ENCODE data around the gene E2F1.
A peak's percentile ranks its signal among the peaks of the same experiment; 100 is the strongest.

E2F1 gene

GRCh38 chr20:33688938-33689424 is 2.8 kb upstream of the E2F1 start:
- H3K4me2 ChIP-seq (ENCODE audit: low read depth, low read length), result no peak overlapping the region

GRCh38 chr20:33687993-33688937 is 2.1 kb upstream of the E2F1 start:
- Histone ChIP-seq H3K4me1 (ENCODE audit: low read length) (peaks cover 14% of the 10 kb centered on the region), H3K4me3 (ENCODE audit: low read length) (no peak overlapping the region), H3K27ac (ENCODE audit: low read length) (no peak overlapping the region), H3K9me3 (replicated peaks; ENCODE audit: insufficient read depth, low read length) (no peaks in the 10 kb centered on the region), H3F3A (ENCODE audit: insufficient read depth, low read length) (peaks cover 10% of the 10 kb centered on the region), H3K36me3 (replicated peaks; ENCODE audit: insufficient read depth, low read length) (no peaks in the 10 kb centered on the region), H4K20me1 (ENCODE audit: insufficient read depth, low read length) (no peaks in the 10 kb centered on the region), H2AFZ (ENCODE audit: low read length) (no peak overlapping the region), H3K9ac (ENCODE audit: low read length) (no peak overlapping the region), H3K9me2 (replicated peaks; ENCODE audit: insufficient read depth, low read length) (no peaks in the 10 kb centered on the region), H3K79me2 (ENCODE audit: low read length) (peaks cover 23% of the 10 kb centered on the region), H3K4me2 (ENCODE audit: low read depth, low read length) (no peak overlapping the region), H3K27me3 (replicated peaks; ENCODE audit: insufficient read depth, low read length) (no peaks in the 10 kb centered on the region)
- no peak for TF ChIP-seq CTCF (IDR thresholded peaks at IDR 0.05; ENCODE audit: low read length)
- no peak for TF ChIP-seq EZH2 (optimal IDR thresholded peaks at IDR 0.05; ENCODE audit: low read depth, low read length)
- TF ChIP-seq EZH2phosphoT487 (IDR thresholded peaks at IDR 0.05; ENCODE audit: low read length), result no peak
- peak; percentile 5 for DNase-seq

More at GRCh38 chr20:33688938-33689424, 2.8 kb upstream of the E2F1 start:
- Histone ChIP-seq H3K79me2 (ENCODE audit: low read length) (peaks cover 16% of the 10 kb centered on the region), H3K9me2 (replicated peaks; ENCODE audit: insufficient read depth, low read length) (no peaks in the 10 kb centered on the region), H3F3A (ENCODE audit: insufficient read depth, low read length) (peaks cover 10% of the 10 kb centered on the region), H2AFZ (ENCODE audit: low read length) (no peak overlapping the region), H3K27ac (ENCODE audit: low read length) (no peak overlapping the region), H3K9ac (ENCODE audit: low read length) (no peak overlapping the region), H3K9me3 (replicated peaks; ENCODE audit: insufficient read depth, low read length) (no peaks in the 10 kb centered on the region), H3K36me3 (replicated peaks; ENCODE audit: insufficient read depth, low read length) (no peaks in the 10 kb centered on the region), H4K20me1 (ENCODE audit: insufficient read depth, low read length) (no peaks in the 10 kb centered on the region), H3K4me3 (ENCODE audit: low read length) (no peak overlapping the region), H3K4me1 (ENCODE audit: low read length) (peaks cover 14% of the 10 kb centered on the region), H3K27me3 (replicated peaks; ENCODE audit: insufficient read depth, low read length) (no peaks in the 10 kb centered on the region)
- peak; percentile 4 for DNase-seq
- TF ChIP-seq EZH2phosphoT487 (IDR thresholded peaks at IDR 0.05; ENCODE audit: low read length), result no peak
- TF ChIP-seq EZH2 (optimal IDR thresholded peaks at IDR 0.05; ENCODE audit: low read depth, low read length), result no peak
- TF ChIP-seq CTCF (IDR thresholded peaks at IDR 0.05; ENCODE audit: low read length), result no peak

GRCh38 chr20:33687370-33687915 is 1.3 kb upstream of the E2F1 start:
- Histone ChIP-seq H3K4me1 (ENCODE audit: low read length) (peaks cover 14% of the 10 kb centered on the region), H3K27me3 (replicated peaks; ENCODE audit: insufficient read depth, low read length) (no peaks in the 10 kb centered on the region), H3K9me3 (replicated peaks; ENCODE audit: insufficient read depth, low read length) (no peaks in the 10 kb centered on the region), H3K9me2 (replicated peaks; ENCODE audit: insufficient read depth, low read length) (no peaks in the 10 kb centered on the region), H3K9ac (ENCODE audit: low read length) (no peak overlapping the region), H4K20me1 (ENCODE audit: insufficient read depth, low read length) (no peaks in the 10 kb centered on the region), H3K27ac (ENCODE audit: low read length) (no peak overlapping the region), H2AFZ (ENCODE audit: low read length) (0 out of 2 replicates have a peak overlapping the region, but pooled peaks have one; percentile 7), H3K36me3 (replicated peaks; ENCODE audit: insufficient read depth, low read length) (no peaks in the 10 kb centered on the region), H3F3A (ENCODE audit: insufficient read depth, low read length) (peaks cover 10% of the 10 kb centered on the region), H3K4me3 (ENCODE audit: low read length) (no peak overlapping the region), H3K4me2 (ENCODE audit: low read depth, low read length) (no peak overlapping the region), H3K79me2 (ENCODE audit: low read length) (peaks cover 31% of the 10 kb centered on the region)
- TF ChIP-seq EZH2phosphoT487 (IDR thresholded peaks at IDR 0.05; ENCODE audit: low read length) (no peak), CTCF (IDR thresholded peaks at IDR 0.05; ENCODE audit: low read length) (no peak), EZH2 (optimal IDR thresholded peaks at IDR 0.05; ENCODE audit: low read depth, low read length) (no peak)
- DNase-seq, result peak; percentile 5
